AG04450 (cell line): ENCODE data around the gene DOCK3. TPM values are rescaled to one million over a fixed set of nuclear protein-coding genes. Genes with fewer than 3 reads are reported as not detected.

Source experiments
- CTCF ChIA-PET: fragments of 300-600, 350-600 bp; formaldehyde crosslinking; extraction: SDS; loops from one replicate; lab custom pipeline; 2022; ENCODE audit warnings: antibody characterized with exemption, inconsistent platforms; lab: Charles Lee
- POLR2A ChIA-PET: fragments of 350-600 bp; formaldehyde crosslinking; extraction: SDS; loops from one replicate; lab custom pipeline; 2021; ENCODE audit warnings: antibody characterized with exemption, inconsistent platforms; lab: Yijun Ruan, JAX
- DNase-seq: peaks from one replicate; pipeline ENCODE4 v3.0.0-alpha.2; 2011; ENCODE audit warnings: low read depth, low spot score
- H3K27ac ChIP-seq: one replicate; pipeline ENCODE4 v1.5.1; 2012; ENCODE audit warnings: low read depth, low read length, control low read depth
- H3K27me3 ChIP-seq: one replicate; pipeline ENCODE4 v1.6.0; 2012; ENCODE audit warnings: low read length; ENCODE audit not compliant: control insufficient read depth, insufficient read depth
- H3K4me3 ChIP-seq: 2 replicates; pipeline ENCODE4 v1.5.1; 2011; ENCODE audit warnings: mild to moderate bottlenecking, low read depth, low read length, control low read depth
- H3K9me3 ChIP-seq: 2 replicates; pipeline ENCODE4 v1.5.1; 2012; ENCODE audit warnings: low read length; ENCODE audit not compliant: control insufficient read depth, insufficient read depth
- CTCF ChIP-seq: IDR thresholded peaks from 2 replicates; pipeline ENCODE4 v1.5.1; 2011; ENCODE audit warnings: low read depth, low read length, control low read depth, inconsistent platforms
- polyA plus RNA-seq: library from polyadenylated mRNA; depleted of rRNA; stranded (reverse); fragments of >200 nt; gene quantifications from 2 replicates; pipeline ENCODE4 v1.2.3, GENCODE V29; 2011

Gene DOCK3
- polyA plus RNA-seq, 1 experiment: 0.07 TPM

- Histone ChIP-seq H3K27me3 (no peaks in the 10 kb centered on the region), H3K27ac (no peak overlapping the region), H3K9me3 (no peaks in the 10 kb centered on the region), H3K4me3 (no peak overlapping the region)
- ChIA-PET POLR2A (no interaction called here), CTCF (no interaction called here)
- no peak for DNase-seq
- no peak for TF ChIP-seq CTCF
These were observed 471.3 kb downstream of the DOCK3 start for GRCh38 chr3:51145811-51146585.

DNA sequence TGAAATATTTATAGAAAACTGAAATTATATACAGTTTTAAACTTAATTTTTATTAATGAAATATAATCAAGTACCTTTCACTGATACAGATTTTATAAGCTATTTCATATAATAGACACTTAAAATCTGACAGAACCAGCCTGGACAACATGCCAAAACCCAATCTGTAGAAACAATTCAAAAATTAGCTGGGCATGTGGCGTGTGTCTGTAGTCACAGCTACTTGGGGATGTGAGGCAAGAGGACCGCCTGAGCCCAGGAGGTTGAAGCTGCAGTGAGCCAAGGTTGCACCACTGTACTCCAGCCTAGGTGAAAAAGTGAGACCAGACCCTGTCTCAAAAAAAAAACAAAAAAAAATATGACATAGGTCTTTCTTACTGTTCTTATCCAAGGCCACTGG, 472.1 kb downstream of the DOCK3 start:
- POLR2A ChIA-PET: no interaction called here
- Histone ChIP-seq H3K9me3 (no peaks in the 10 kb centered on the region), H3K27me3 (no peaks in the 10 kb centered on the region), H3K27ac (no peak overlapping the region), H3K4me3 (no peak overlapping the region)
- TF ChIP-seq CTCF: no peak
- CTCF ChIA-PET: no interaction called here
- no peak for DNase-seq

GRCh38 chr3:51156147-51156546, 481.4 kb downstream of the DOCK3 start:
- POLR2A ChIA-PET: no interaction called here

DNA sequence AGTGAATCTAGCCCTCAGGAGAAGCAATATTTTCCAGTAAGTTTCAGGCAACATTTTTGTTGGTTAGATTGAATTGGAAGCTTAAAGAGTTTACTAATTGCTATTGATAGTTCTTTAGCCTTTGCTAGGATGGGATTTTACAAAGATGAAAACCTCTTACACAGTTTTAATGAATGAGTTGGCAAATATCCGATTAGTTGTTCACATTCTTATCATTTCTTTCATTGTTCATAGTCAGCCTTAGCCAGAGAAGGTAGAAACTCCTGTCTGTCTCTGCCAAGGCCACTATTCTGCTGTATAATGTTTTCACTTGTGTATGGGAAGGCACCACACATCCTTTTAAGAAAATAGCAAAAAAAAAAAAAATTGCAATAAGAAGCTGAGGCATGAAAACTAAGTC, 488.3 kb downstream of the DOCK3 start:
- DNase-seq: no peak

More at GRCh38 chr3:51156147-51156546, 481.4 kb downstream of the DOCK3 start:
- TF ChIP-seq CTCF: no peak
- CTCF ChIA-PET: interaction anchor here (1.8 kb wide), 1 partner anchor 56 kb away, joined by 6 read pairs; no protein-coding TSS in a partner anchor
- H3K27me3 ChIP-seq: no peaks in the 10 kb centered on the region
- H3K9me3 ChIP-seq: no peaks in the 10 kb centered on the region
- no peak for DNase-seq
- H3K4me3 ChIP-seq: no peak overlapping the region
- no peak overlapping the region for H3K27ac ChIP-seq

More for the DNA sequence above, 488.3 kb downstream of the DOCK3 start:
- TF ChIP-seq CTCF: no peak
- Histone ChIP-seq H3K4me3 (no peak overlapping the region), H3K27me3 (no peaks in the 10 kb centered on the region), H3K9me3 (no peaks in the 10 kb centered on the region), H3K27ac (no peak overlapping the region)
- ChIA-PET CTCF (interaction anchor here (0.6 kb wide), 1 partner anchor 36 kb away, joined by 3 read pairs; no protein-coding TSS in a partner anchor), POLR2A (no interaction called here)
